ENCODE measurements around the gene COL27A1.

The COL27A1 gene

DNA sequence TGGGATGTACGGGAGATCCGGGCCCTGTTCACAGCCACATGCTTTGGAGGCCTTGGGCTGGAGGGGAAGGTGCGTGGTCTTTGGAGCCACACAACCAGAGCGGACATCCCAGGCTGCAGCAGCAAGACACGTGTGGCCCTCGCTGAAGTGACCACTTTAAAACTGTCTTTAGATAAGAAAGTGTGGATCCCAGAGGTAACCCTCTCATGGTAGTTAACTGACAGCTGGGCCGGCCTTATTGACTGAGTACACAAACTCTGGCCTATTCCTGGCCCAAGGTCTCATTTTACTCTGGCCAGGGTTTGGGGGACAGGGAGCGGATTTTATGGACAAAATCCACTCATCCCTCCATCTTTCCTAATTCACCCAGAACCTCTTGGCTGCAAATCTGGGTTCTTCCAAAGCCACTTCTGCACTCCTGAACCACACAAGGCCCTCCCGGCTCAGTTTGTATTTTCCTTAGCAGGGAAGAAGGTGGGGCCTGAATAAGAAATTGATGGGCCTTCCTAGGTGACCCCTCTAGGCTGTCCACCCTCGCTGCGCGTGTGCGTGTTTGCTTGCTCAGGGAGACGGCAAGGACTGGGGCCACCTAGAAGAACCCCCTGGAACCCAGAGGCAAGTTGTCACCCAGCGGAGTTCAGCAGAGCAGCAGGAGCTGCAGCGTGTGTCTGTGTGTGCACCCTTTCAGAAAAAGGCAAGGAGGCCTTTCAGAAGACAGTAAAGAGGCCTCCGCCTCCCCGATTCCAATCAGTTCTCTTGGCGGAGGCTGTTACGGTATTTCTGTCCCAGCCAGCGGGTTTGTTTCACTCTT is 94.3 kb downstream of the COL27A1 start:
- no peak for DNase-seq

DNA sequence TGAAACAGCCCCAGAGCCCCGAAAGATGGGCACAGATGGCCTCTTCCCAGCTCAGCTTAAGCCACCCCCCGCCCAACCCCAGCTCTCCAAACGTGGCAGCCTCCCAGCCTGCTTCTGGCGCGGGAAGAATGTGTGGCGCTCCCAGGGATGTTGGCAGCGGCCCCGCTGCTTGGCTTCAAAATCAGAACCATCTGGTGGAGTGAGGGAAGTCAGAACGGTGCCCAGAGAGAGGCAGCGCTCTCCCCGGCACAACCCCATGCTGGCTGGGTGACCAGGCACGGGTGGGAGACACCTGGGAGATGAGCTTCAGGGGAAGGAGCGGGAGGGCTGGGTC is 94.9 kb downstream of the COL27A1 start:
- peak; percentile 76 for DNase-seq

DNA sequence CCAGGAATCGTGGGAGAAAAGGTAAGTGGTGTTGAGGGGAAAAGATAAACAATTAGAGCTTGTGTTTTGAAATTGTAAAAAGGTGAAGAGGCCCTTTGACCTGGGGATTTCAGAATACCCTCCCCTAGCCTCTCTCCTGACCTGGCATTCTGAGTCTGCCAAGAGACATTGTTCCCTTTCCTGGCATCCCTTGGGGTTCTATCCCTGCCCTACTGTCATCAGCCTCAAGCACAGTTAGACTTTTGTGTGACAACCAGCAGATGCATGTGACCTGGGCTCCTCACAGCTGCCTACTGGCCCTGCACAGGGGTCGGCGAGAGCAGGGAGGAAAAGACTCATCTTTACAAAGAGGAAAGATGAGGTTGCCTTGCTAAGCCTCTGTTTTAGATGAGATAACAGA is 95.3 kb downstream of the COL27A1 start:
- DNase-seq = no peak

DNA sequence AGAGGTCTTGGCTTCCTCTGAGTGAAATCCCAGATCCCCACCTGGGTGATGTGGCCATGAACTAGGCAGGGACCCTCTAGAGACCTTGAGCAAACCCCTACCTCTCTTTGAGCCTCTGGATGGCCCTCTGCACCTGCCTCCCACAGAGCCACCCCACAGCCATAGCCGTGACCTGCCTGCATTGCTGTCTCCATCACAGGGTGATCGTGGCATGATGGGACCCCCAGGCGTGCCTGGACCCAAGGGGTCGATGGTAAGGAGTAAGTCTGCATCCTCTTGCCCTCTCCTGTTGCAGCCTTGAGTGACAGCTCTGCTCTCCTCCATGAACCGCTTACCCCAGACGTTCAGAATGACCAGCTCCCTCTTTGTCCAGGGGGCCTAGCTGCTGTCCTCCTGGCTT is 97.1 kb downstream of the COL27A1 start:
- no peak for DNase-seq

DNA sequence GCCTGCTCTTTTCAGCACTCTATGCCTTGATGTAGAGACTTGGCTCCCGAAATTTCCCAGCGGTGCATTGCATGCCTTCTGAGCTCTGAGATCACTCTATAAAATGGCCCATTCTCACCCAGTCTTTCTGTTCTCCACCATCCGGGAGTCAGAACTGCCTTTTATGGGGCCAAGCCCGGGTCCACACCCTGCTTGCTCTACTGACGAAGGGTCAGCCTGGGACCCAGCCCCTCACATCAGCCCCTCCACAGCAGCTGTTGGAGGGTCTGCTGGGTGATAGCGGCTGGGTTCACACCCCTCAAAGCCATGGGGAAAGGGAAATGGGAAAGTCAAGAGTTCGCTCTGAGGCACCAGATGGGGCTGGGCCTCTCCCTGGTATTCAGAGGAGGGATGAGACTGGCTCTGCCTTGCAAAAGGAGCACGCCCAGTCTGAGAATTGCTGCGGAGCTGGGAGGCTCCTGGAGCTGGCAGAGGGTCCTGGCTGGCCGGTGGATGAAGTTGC is 101.5 kb downstream of the COL27A1 start:
- no peak for DNase-seq

DNA sequence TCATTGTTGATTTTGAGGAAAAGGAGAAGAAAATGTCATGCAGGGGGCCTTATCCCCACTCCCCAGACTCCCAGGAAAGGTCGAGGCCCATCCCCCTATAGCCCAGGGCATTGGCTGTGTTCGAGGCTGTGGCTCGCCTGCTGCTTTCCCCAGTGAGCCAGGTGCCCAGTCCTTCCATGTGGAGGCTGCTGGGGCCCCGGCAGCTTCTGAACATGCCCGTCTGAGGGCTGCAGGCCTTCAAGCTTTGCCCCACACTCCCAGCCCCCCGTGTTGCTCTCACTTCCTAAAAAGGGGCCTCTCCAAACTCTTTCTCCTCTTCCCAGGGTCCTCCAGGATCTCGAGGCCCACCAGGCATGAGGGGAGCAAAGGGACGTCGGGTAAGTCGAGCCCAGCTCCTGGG is 102.9 kb downstream of the COL27A1 start:
- DNase-seq = no peak

DNA sequence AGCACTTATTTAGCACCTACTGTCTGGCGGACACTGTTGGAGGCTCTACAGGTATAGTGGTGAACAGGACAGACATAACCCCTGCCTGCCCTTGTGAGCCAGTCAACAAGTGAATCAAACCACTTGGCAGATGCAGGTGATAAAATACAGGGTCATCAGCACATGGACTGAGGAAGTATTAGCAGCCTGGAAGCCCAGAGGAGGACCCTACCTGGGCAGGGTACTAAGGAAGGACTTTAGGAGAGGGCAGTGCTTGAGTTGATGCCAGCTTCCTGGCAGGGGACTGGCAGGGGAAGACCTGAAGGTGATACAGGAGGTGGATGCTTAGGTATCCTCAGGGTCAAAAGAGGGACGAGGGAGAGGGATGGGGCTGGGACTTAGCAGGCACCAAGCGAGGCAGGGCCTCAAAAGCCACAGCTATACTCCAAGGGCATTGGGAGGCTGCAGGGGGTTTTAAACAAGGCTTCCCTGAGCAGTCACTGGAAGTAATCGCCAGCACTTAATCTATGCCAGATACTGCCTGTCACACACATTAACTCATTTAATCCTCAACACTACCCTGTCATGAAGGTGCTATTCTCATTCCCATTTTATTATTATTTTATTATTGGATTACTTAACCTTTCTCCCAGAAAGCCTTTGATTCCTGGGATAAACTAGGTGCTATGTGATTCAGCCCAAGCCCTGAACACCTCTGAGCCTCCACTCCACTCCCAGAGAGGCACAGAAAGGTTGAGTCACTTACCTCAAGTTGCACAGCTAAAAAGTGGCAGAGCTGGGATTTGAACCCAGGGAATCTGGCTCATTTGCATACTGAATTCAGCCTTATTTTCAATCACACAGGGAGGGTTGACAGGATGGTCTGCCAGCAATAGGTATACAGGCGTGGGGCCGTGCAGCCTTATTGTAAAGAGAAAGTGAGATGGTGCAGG is 103.8 kb downstream of the COL27A1 start:
- DNase-seq = no peak

DNA sequence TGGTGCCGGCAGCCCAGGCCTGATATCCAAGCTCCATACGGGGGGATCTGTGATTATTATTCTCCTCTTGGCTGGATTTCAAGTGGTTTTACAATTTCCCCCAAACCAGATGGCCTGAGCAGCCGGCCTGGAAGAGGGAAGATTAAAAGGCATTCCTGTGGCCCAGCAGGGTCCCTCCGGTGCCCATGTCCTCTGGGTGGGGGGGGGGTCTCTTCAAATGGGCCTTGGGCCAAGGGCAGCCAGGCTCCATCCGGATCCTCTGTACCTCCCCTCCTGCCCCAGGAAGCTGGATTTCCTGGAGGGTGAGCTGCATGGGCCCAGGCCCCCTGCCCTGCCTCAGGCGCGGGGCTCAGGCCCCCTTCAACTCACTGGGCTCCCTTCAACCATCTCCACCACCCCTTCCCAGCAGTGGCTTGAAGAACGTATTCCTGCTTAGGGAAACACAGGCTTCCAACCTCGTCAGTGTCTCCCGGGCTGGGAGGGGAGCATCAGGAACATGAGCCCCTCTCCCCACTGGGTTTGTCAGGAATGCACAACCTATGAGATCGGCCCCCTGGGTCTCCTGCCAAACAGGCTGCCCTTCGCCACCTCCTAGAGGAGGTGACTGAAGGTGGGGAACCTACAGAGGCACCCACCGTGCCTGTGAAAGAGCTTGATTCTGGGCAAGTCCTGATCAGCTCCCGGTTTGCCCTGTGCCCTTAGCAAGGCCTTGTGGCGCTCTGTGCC is 104.6 kb downstream of the COL27A1 start:
- no peak for DNase-seq

DNA sequence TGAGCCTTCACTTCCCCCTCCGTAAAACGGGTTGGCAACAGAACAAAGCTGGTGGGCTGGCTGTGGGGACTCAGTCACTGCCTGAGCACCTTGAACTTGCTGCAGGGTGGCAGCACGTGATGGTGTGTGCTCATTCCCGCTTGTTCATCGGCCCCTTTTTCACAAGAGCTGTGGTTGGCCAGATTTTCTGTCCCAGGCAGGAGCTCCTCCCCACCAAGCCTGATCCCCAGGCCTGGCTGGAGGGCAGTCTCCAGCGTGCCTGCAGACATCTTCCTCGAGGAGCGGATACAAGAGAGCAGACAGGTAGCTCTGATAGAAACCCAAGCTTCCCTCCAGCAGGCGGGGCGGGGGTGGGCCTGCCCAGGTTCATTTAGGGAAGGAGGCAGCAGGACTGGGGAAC is 105.7 kb downstream of the COL27A1 start:
- DNase-seq = no peak

DNA sequence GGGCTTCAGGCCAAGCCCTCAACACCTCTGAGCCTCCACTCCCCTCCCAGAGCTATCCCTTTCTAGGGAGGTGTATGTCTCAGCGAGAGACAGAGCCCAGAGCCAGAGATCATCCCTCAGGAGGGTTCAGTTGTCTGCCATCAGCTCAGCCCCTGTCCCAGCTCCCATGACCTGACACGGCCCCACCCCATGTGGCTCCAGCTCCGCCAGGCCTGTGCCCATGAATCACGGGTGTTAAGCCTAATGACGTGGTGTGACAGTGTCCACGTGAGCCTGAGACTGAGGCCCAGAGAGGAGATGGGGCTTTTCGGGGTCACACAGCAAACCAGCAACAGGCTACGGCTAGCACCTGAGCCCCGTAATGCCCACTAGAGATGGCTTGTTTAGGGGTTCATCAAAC is 106.7 kb downstream of the COL27A1 start:
- DNase-seq = no peak

DNA sequence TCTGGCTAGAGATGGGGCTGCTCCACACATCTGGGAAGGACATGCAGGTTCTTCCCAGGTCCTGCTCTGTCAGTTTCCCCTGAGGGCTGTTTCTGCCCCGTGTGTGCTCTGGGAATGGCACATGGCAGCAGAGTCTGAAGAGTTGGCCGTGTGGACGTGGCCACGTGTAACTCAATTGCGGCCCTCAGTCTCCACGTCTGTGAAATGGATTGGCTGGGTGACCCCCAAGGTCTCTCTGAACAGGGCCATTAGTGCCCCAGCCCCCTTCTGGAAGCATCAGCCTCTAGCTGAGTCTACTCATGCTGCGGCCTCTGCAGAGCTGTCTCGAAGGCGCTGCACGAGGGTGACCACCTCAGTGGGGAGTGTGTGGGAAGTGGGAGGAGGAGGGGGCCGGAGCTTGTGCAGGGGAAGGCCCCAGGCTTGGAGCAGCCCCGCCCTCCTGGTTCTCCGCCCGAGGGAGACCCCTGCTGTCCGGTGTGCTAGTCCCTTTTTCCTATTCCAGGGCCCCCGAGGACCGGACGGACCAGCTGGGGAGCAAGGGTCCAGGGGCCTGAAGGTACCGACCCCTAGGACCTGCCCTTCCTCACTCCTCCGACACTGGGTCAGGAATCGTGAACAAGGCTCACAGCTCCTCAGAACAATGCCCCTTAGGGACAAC is 108.6 kb downstream of the COL27A1 start:
- DNase-seq = no peak

DNA sequence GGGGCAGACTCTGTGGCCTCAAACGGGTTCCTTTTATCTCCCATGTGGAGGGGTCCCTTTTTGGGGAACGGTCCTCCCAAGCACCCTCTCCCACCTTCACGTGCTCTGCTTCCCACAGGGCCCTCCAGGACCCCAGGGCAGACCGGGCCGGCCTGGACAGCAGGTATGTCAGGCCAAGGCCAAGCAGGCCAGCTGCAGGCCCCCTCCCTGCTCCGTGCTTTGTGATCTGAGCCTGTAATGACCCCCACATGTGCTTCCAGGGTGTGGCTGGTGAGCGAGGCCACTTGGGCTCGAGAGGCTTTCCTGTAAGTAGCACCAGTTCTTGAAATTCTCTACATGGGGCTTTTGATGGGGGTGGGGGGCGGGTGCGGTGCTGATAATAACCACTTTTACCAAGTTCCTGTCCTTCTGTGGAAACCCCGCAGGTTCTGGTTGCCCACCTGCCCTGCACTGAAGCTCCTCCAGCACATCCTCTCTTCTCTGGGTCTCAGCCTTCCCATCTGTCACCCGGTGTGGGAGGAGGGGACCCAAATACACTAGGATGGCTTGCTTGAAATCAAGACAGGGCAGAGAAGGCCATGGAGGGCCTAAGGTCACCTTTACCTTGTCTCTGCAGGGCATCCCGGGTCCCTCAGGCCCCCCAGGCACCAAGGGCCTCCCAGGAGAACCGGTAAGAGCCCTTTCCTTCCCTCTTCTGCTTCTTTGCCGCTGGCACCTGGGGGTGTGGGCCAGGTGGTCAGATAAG is 109.6 kb downstream of the COL27A1 start:
- no peak for DNase-seq

DNA sequence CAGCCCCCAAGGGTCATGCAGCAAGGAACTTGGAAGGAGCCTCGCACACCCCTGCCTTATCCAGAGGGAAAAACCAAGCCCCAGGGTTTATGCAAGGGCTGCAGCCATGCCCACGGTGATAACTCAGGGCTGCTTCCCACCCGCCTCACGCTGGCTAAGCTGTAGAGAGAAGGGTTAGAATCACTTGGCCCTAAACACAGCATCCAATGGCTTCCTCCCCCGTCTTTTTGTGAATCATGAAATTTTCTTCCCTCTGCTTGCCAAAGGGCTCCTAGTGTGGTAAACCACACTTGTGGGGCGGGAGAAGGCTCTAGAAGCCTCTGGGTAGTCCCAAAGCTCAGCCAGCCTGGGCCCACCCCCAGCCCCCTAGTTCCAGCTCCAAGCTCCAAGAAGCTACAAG is 111.6 kb downstream of the COL27A1 start:
- DNase-seq = no peak

DNA sequence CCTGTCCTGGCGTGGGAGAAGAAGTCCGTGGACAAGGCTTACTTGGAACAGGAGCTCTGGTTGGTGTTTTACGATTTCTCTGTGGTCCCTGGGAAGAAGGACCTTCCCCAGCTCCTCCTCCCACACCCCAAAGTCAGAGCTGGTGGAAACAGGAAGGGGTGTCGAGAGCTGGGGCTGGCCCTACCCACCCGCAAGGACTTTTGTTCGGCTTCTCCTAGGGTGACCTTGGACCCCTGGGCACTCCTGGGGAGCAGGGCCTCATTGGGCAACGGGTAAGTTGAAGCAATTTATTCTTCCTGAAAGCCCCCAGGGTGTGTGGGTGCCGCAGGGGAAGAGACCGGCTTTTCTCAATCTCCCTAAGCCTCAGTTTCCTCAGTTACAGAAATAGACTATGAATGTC is 113.7 kb downstream of the COL27A1 start:
- DNase-seq = no peak

DNA sequence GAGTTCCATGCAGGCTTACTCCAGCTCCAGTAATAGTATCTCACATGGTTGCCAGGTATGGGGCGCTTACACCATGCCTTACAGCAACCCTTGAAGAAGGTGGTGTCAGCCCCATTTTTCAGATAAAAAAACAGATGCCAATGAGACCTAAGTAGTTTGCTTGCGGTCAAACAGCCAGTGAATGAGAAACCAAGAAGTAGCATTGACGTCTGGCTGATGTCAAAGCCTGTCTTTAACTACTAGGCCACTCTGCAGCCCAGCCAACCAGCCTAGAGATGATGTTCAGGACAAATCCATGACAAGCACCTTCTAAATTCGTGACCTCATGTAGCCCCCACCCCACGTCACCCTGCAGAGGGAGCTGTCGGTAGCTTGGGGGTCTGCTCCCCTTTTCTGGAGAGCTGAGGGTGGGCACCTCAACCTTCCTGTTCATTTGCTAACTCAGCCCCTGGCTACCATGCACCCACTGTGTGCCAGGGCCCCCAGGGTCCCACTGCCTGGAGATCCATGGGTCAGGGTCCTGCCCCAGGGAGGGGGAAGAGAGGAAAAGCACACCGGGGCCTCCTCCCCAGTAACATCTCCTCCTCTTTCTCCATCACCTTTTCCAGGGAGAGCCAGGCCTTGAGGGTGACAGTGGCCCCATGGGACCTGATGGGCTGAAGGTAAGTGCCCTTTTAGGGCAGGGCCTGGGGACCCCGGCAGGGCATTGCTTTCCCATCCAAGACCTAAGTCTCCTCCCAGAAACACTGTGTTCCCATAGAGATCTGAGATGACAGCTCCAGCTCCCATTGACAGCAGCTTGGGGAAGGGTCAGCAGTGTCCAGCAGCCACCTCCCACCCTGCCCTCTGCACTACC is 115.0 kb downstream of the COL27A1 start:
- DNase-seq = no peak

DNA sequence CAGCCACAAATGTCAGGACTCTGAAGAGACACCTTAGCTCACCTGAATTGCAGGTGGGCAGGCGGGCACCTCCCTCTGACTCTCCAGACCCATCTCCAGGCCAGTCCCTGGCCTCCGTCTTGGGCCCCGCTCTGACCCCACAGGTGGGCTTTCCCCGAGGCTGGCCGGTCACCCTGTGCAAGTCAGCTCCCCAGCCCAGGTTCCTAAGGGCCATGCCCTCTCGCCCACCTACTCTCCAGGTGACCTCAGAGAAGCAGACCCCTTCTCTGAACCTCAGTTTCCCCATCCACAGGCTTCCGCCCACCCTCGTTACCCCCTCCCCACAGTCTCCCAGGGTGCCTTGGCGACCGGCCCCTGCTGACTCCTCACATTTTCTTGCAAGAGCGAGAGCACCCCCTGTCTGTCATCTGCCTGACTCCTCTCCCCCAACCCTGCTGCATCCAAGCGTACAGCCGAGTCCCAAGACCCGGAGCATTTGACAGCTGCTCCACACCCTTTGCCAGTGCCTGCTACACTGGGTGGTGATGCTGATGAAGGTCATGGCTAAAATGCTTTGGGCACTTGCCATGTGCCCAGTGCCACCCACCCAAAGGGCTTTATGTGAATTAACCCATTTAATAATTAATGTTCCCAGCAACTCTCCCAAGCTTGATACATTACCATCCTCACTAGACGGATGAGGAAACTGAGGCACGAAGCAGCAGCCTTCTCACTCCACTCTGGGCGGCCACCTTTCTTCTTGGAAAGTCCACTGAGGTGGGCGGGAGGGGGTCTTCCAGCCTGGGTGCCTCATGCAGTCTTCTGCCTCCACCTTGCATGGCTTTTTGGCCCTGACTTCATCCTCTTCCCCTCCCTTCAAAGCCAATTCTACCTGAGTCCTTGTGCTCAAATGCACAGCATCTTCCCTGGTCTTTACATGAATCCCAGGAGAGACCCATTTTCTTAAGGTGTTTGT is 116.5 kb downstream of the COL27A1 start:
- DNase-seq = no peak

DNA sequence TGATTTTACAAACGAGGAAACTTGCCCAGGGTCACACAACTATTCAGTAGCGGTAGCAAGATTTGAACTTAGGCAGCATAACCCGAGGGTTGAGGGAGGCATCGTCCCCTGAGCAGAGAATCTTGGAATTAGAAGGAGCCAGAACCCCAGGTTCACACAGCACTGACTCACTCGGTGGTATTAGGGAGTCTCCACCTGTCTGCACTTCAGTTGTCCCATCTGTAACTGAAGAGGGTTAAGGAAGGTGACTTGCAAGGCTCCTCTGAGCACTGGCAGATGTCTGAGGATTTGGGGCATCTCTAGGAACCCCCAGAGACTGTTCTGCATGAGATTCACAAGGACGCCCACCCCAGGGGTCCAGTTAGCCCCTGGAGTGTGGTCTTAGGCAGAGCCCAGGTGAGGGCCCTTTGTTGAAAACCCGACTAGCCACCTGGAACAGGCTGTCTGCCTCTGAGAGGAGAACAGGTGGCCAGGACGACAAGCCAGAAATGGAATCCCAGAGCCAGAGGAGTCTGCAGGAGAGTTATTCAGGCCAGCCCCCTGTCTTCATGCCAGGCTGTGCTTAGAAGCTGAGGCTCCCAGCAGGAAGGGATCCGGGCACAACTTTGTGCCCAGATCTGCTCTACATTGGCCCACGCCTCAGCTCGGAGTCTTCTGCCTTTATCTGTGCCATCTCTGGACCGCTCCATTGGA is 117.5 kb downstream of the COL27A1 start:
- DNase-seq = no peak

DNA sequence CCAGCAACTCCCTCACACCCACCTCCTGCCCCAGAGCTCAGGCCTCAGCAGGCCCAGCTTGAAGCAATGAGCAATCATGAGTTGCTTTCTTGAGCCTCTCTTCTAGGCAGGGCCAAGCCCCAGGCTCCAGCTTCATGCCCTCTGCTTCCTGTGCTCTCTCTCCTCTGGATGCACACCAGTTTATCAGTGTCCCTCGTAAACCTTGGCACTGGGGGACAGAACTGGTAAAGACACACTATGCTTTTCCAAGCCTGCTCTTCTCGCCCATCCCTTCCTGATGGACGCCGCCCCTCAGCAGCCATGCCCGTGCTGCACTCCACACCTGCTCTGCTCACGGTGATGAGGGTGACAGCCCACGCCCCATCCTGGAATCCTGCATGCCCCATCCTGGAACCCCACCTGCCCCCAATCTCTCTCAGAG is 118.1 kb downstream of the COL27A1 start:
- DNase-seq = no peak

DNA sequence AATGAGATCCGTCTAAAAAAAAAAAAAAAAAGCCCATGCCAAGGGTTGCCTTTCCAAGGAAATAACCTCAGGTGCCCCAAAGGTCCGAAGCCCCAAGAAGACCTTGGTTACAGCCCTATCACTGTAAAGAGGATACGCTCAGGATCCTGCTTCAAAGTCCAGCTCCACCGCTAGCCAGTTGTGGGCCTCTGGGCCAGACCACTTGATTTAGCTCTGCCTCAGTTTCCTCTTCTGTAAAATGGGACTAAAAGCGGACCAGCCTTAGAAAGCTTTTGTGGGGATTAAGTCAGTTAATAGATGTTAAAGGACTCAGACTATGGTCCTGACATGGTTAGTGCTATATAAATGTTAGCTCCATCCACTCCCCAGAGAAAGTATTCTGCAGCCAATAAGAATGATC is 118.9 kb downstream of the COL27A1 start:
- no peak for DNase-seq
